Kidney (tissue), 14 donors: ENCODE data around the gene TMSB4X. TPM values are rescaled to one million over a fixed set of nuclear protein-coding genes. Genes with fewer than 3 reads are reported as not detected.

Source experiments
- DNase-seq, 5 donors: peaks; one replicate each; pipeline ENCODE4 v3.0.0-alpha.2; 2013 to 2020
- FAIRE-seq: peaks from 2 replicates; lab custom pipeline; 2012; peaks lifted over from hg19 to GRCh38; lab: Jason Lieb, UNC
- H3K27ac ChIP-seq, 2 donors: one replicate each; pipeline ENCODE4 v1.7.0; 2013; ENCODE audit warnings: low read depth in 2 of 2, low read length in 2 of 2, inconsistent platforms in 1 of 2
- H3K27me3 ChIP-seq: one replicate; pipeline ENCODE4 v1.7.1; 2013; ENCODE audit warnings: low read length, inconsistent platforms; ENCODE audit not compliant: control insufficient read depth, insufficient read depth
- H3K36me3 ChIP-seq, 3 donors: one replicate each; pipeline versions ENCODE4 v1.7.0 to v1.7.1; 2013; ENCODE audit warnings: low read length in 3 of 3, control low read depth in 1 of 3, inconsistent platforms in 1 of 3; ENCODE audit not compliant: insufficient read depth in 3 of 3, control insufficient read depth in 2 of 3
- H3K4me1 ChIP-seq, 3 donors: one replicate each; pipeline versions ENCODE4 v1.7.0 to v1.7.1; 2013; ENCODE audit warnings: low read length in 3 of 3, inconsistent platforms in 1 of 3, low read depth in 1 of 3; ENCODE audit not compliant: control insufficient read depth in 2 of 3, insufficient read depth in 2 of 3
- H3K4me3 ChIP-seq, 3 donors: one replicate each; pipeline versions ENCODE4 v1.7.0 to v1.8.1; 2013; ENCODE audit warnings: low read length in 3 of 3, control low read depth in 1 of 3, inconsistent platforms in 1 of 3
- H3K9ac ChIP-seq, 3 donors: one replicate each; pipeline versions ENCODE4 v1.7.0 to v1.7.1; 2013; ENCODE audit warnings: low read length in 3 of 3, control low read depth in 1 of 3, inconsistent platforms in 1 of 3
- H3K9me3 ChIP-seq, 3 donors: one replicate each; pipeline versions ENCODE4 v1.7.0 to v1.7.1; 2013; ENCODE audit warnings: low read length in 3 of 3, control low read depth in 1 of 3, inconsistent platforms in 1 of 3; ENCODE audit not compliant: control insufficient read depth in 2 of 3, insufficient read depth in 1 of 3
- intact Hi-C: fragments of 100-400 bp; cut with DNase I; formaldehyde crosslinking; loops from one replicate; pipeline ENCODE4 v1.11.1; 2022
- polyA plus RNA-seq: library from polyadenylated mRNA; stranded (reverse); fragments of 350-450 nt; fragmentation: Illumina TruSeq; extraction: RNeasy Lipid Tissue Mini Kit (QIAGEN cat#74804); gene quantifications from one replicate; pipeline ENCODE4 v1.2.3, GENCODE V29; 2014; ENCODE audit warnings: low read depth, low replicate concordance; ENCODE audit not compliant: insufficient read depth
- total RNA-seq: library from RNA; stranded (reverse); fragmentation: NEBNext Ultra II Directional; extraction: Animal tissue kit (Norgen Biotek cat#: 25700); gene quantifications from one replicate; pipeline ENCODE4 v1.2.1, GENCODE V29; 2021
- TF ChIP-seq, protein P1 (sequence below): IDR thresholded peaks from 3 replicates; pipeline ENCODE4 v1.5.1; 2012; ENCODE audit warnings: mild to moderate bottlenecking, moderate library complexity, borderline replicate concordance; ENCODE audit not compliant: insufficient read depth; ENCODE audit errors: extremely low read depth
- donor health status: control.
- donor health status: control.
- donor health status: control.
- donor health status: control.
- donor health status: control.
- donor health status: DM: yes; HTN: yes; CAD: no.
- donor health status: Normal renal cell carcinoma (clear cell type).

The TMSB4X gene
- total and polyA plus RNA-seq, 2 donors from 2014 or later = 2,421 to 3,432 TPM

DNA sequence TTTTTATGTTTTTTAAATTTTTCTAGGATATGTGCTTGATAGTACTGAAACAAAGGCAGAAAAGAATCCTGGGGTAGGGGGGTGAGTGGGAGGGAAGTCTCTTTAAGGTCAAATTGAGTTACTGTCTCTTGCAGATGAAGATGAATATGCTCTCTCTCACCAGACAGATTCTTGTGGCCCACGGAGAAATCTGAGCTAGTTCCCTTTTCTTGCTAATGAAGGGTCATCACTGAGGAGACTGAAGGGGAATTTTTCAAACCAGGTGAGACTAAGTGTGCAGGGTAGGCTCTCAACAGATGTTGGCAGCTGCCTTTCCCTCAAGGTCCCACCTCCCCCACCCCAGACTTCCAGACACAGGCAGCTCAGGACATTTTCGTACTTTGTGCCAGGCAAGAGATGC, 48.0 kb downstream of the TMSB4X start:
- TF ChIP-seq, protein P1, sequence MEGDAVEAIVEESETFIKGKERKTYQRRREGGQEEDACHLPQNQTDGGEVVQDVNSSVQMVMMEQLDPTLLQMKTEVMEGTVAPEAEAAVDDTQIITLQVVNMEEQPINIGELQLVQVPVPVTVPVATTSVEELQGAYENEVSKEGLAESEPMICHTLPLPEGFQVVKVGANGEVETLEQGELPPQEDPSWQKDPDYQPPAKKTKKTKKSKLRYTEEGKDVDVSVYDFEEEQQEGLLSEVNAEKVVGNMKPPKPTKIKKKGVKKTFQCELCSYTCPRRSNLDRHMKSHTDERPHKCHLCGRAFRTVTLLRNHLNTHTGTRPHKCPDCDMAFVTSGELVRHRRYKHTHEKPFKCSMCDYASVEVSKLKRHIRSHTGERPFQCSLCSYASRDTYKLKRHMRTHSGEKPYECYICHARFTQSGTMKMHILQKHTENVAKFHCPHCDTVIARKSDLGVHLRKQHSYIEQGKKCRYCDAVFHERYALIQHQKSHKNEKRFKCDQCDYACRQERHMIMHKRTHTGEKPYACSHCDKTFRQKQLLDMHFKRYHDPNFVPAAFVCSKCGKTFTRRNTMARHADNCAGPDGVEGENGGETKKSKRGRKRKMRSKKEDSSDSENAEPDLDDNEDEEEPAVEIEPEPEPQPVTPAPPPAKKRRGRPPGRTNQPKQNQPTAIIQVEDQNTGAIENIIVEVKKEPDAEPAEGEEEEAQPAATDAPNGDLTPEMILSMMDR = no peak
- FAIRE-seq = no peak
- H3K9me3 ChIP-seq = no peaks in the 10 kb centered on the region
- no peaks in the 10 kb centered on the region for H3K4me1 ChIP-seq
- DNase-seq = no peak
- H3K4me3 ChIP-seq = no peak overlapping the region
- intact Hi-C loops = no loop called here
- H3K27ac ChIP-seq = no peak overlapping the region
- no peaks in the 10 kb centered on the region for H3K27me3 ChIP-seq
- H3K36me3 ChIP-seq = no peaks in the 10 kb centered on the region
- H3K9ac ChIP-seq = no peak overlapping the region

DNA sequence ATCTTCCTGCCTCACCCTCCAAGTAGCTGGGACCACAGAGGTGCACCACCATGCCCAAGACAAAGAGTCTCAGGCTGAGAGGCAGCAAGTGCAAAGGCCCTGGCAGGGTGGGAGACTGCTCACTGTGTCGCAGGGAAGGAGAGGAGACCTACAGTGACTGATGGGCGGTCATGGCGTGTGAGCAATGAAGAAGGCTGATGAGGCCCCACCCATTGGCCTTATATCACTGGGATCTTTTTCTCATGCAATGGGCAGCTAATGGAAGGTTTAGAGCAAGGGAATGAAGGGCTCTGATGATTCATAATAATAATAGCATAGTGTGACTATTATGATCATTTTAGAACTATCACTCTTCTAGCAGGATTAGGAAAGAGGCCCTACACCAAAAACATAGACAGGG, 48.7 kb downstream of the TMSB4X start:
- FAIRE-seq (no peak), DNase-seq (no peak)
- Histone ChIP-seq H3K9ac (no peak overlapping the region), H3K27ac (no peak overlapping the region), H3K36me3 (no peaks in the 10 kb centered on the region), H3K9me3 (no peaks in the 10 kb centered on the region), H3K27me3 (no peaks in the 10 kb centered on the region), H3K4me3 (no peak overlapping the region), H3K4me1 (peaks cover 0 to 1% (median 0%) of the 10 kb centered on the region in 3 donors)
- intact Hi-C loops = no loop called here
- TF ChIP-seq, protein P1 = no peak

DNA sequence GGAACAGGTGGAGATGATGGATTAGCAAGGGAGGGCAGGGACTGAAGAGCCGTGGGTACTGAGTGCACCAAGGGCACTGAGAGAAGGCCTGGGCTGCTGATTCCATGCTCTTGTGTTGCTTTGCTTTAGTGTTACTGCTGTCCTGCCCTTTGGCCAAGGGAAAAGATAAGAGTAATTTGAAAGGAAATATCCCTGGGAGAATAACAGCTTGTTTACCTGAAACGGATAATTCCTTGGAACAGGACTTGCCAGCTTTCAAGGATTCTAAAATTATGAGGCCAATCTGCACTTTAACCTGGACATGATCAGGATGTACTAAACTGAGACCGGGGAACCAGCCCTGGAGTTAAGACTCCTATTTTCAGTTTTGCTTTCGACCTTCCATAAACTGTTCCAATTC, 49.1 kb downstream of the TMSB4X start:
- FAIRE-seq = no peak
- H3K4me3 ChIP-seq = no peak overlapping the region

More for the DNA sequence above, 49.1 kb downstream of the TMSB4X start:
- H3K4me1 ChIP-seq = peaks cover 0 to 5% (median 0%) of the 10 kb centered on the region in 3 donors
- no peak for DNase-seq
- TF ChIP-seq, protein P1 = no peak
- no peaks in the 10 kb centered on the region for H3K9me3 ChIP-seq
- H3K9ac ChIP-seq = no peak overlapping the region
- intact Hi-C loops = no loop called here
- no peaks in the 10 kb centered on the region for H3K27me3 ChIP-seq
- H3K27ac ChIP-seq = no peak overlapping the region
- no peaks in the 10 kb centered on the region for H3K36me3 ChIP-seq
